Endothelial cell (in vitro differentiated cells): ENCODE results near the gene CDKL1. TPM values are rescaled to one million over a fixed set of nuclear protein-coding genes. Genes with fewer than 3 reads are reported as not detected.
"Not testable (repeated sequence)": the region's sequence is repeated elsewhere in the genome, so short reads cannot be mapped to it uniquely, and the experiment has no call there.

Experiments used
- DNase-seq: peaks from one replicate; pipeline ENCODE4 v3.0.0; 2021; ENCODE audit warnings: low spot score
- H3K27ac Mint-ChIP-seq: one replicate; pipeline ENCODE4 v1.8.0; 2021; ENCODE audit warnings: mixed read lengths, inconsistent platforms; ENCODE audit not compliant: unreplicated experiment
- H3K27me3 Mint-ChIP-seq: one replicate; pipeline ENCODE4 v1.8.0; 2021; ENCODE audit warnings: mild to moderate bottlenecking, moderate library complexity, mixed read lengths, inconsistent platforms; ENCODE audit not compliant: unreplicated experiment
- H3K36me3 Mint-ChIP-seq: one replicate; pipeline ENCODE4 v1.8.0; 2021; ENCODE audit warnings: mild to moderate bottlenecking, low read depth, mixed read lengths, inconsistent platforms; ENCODE audit not compliant: unreplicated experiment
- H3K4me1 Mint-ChIP-seq: one replicate; pipeline ENCODE4 v1.8.0; 2021; ENCODE audit warnings: mild to moderate bottlenecking, mixed read lengths, inconsistent platforms; ENCODE audit not compliant: unreplicated experiment
- H3K4me3 Mint-ChIP-seq: one replicate; pipeline ENCODE4 v1.8.0; 2021; ENCODE audit warnings: mild to moderate bottlenecking, mixed read lengths, inconsistent platforms; ENCODE audit not compliant: unreplicated experiment
- H3K9me3 Mint-ChIP-seq: one replicate; pipeline ENCODE4 v1.8.0; 2021; ENCODE audit warnings: mixed read lengths, inconsistent platforms; ENCODE audit not compliant: unreplicated experiment
- CTCF ChIP-seq: fragments of 200-600 bp; sonication (generic); IDR thresholded peaks from one replicate; pipeline ENCODE4 v1.5.0; 2021; ENCODE audit warnings: antibody characterized with exemption; ENCODE audit not compliant: unreplicated experiment
- total RNA-seq: library from RNA; stranded (reverse); fragmentation: NEBNext Ultra II Directional; extraction: Animal tissue kit (Norgen Biotek cat#: 25700); gene quantifications from one replicate; pipeline ENCODE4 v1.2.1, GENCODE V29; 2021; ENCODE audit not compliant: unreplicated experiment

CDKL1 gene
- total RNA-seq, 1 donor from 2014 or later, result 19.0 TPM

DNA sequence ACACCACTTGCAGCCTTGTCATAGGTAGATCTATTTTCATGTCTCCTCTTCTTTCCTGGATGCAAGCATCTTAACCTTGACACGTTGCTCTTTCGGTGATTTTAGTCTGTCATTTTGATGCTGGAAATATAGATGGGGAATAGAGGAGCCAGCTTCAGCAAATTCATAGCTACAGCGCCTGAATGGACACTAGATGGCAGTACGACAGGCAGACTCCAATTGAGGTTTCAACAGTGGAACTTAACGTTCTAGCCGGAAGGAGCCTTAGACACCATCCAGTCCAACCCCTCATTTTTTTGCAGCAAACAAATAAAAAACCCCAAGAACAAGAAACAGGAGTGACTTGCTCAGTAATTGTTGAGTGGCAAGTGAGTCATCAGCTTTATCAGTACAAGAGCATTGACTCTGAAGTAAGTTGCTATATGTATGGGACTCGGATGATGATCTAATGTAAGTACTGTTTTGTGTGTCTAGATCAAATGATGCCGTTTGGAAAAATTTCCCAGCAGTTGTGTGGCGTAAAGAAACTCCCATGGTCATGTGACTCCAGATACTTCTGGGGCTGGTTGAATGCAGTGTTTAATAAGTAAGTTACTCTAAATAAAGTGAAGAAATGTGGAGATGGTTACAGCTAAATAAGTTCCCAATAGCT, 75.5 kb downstream of the CDKL1 start:
- Mint-ChIP-seq H3K27ac (no peak overlapping the region), H3K4me1 (peaks cover 8% of the 10 kb centered on the region), H3K9me3 (no peaks in the 10 kb centered on the region), H3K4me3 (no peak overlapping the region), H3K27me3 (no peaks in the 10 kb centered on the region), H3K36me3 (peaks cover 7% of the 10 kb centered on the region)
- TF ChIP-seq CTCF, result peak; percentile 54
- DNase-seq, result peak; percentile 54

GRCh38 chr14:50320283-50320682, 76.4 kb downstream of the CDKL1 start:
- Mint-ChIP-seq H3K36me3 (peaks cover 11% of the 10 kb centered on the region), H3K9me3 (no peaks in the 10 kb centered on the region), H3K27me3 (no peaks in the 10 kb centered on the region), H3K27ac (no peak overlapping the region), H3K4me1 (peaks cover 8% of the 10 kb centered on the region), H3K4me3 (no peak overlapping the region)
- no peak for TF ChIP-seq CTCF
- DNase-seq, result no peak

- Mint-ChIP-seq H3K4me1 (peaks cover 8% of the 10 kb centered on the region), H3K27me3 (no peaks in the 10 kb centered on the region), H3K36me3 (peaks cover 11% of the 10 kb centered on the region), H3K4me3 (no peak overlapping the region), H3K27ac (no peak overlapping the region), H3K9me3 (no peaks in the 10 kb centered on the region)
- no peak for TF ChIP-seq CTCF
- no peak for DNase-seq
Observed at GRCh38 chr14:50319721-50320120, 77.0 kb downstream of the CDKL1 start.

DNA sequence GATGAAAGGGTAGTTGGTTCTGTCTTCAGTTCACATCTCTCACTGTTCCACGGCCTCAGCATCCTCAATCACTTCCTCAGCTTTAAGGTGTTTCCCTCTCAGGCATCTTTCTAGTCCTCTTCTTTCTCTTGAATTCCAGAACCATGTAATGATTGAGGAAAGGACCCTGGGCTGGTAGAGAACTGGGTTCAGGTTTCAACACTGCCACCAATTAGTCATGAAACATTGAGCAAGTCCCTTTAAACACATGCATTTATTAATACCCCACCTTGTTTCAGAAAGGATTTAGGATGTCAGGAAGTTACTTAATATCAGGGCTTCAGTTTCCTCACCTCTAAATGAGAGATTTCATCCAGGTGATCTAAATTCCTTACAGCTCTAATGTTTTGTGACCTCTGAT, 77.4 kb downstream of the CDKL1 start:
- H3K36me3 Mint-ChIP-seq, result peaks cover 13% of the 10 kb centered on the region
- DNase-seq, result no peak
- H3K4me3 Mint-ChIP-seq, result no peak overlapping the region
- TF ChIP-seq CTCF, result no peak
- H3K4me1 Mint-ChIP-seq, result peaks cover 9% of the 10 kb centered on the region
- H3K27ac Mint-ChIP-seq, result no peak overlapping the region
- no peaks in the 10 kb centered on the region for H3K9me3 Mint-ChIP-seq
- peaks cover under 1% of the 10 kb centered on the region for H3K27me3 Mint-ChIP-seq

DNA sequence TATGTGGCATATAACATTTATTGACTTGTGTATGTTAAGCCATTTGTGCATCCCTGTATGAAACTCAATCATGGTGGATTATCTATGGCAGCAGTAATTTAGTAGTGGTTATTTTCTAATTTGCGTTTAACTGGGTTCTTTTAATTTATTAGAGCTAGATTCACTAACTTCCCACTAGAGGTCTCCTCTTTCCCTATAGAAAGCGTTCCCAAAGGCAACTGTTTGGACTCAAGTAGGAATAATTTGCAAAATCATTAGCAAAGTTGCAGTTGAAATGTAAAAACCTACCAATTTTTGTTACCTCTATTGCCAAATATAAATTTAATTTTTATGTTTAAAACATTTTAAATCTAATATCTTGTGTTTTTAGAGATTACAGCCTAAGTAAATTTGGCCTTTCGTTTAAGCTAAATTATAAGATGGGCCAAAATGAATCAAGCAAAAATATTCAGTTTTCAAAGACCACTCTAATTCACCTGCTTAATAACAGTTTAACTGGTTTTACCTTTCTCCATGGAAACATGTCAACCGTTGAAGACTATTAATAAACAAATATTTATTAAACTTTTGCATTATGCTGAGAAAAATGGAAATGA, 78.6 kb downstream of the CDKL1 start:
- H3K4me1 Mint-ChIP-seq, result peaks cover 10% of the 10 kb centered on the region
- H3K27me3 Mint-ChIP-seq, result peaks cover 2% of the 10 kb centered on the region
- no peak overlapping the region for H3K27ac Mint-ChIP-seq
- no peaks in the 10 kb centered on the region for H3K9me3 Mint-ChIP-seq
- no peak overlapping the region for H3K4me3 Mint-ChIP-seq
- peak; percentile 69 for TF ChIP-seq CTCF
- no peak for DNase-seq
- H3K36me3 Mint-ChIP-seq, result peaks cover 9% of the 10 kb centered on the region

DNA sequence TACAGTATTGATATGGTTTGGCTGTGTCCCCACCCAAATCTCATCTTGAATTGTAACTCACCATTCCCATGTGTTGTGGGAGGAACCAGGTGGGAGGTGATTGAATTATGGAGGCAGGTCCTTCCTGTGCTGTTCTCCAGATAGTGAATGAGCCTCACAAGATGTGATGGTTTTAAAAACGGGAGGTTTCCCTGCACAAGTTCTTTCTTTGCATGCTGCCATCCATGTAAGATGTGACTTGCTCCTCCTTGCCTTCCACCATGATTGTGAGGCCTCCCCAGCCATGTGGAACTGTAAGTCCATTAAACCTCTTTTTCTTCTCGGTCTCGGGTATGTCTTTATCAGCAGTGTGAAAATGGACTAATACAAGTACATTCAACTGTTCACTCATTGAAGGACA, 82.6 kb downstream of the CDKL1 start:
- not testable (repeated sequence) for H3K36me3 Mint-ChIP-seq, H3K4me3 Mint-ChIP-seq, H3K27me3 Mint-ChIP-seq

More for the DNA sequence above, 82.6 kb downstream of the CDKL1 start:
- not testable (repeated sequence) for H3K27ac Mint-ChIP-seq, DNase-seq, H3K9me3 Mint-ChIP-seq
- peaks cover 21% of the 10 kb centered on the region for H3K4me1 Mint-ChIP-seq
